ENCODE measurements around the gene ZNF581.

ZNF581 gene

GRCh38 chr19:55693336-55693974 is 50.0 kb downstream of the ZNF581 start:
- no peak for DNase-seq (ENCODE audit: low read depth in 2 of 2)

- no peak for DNase-seq (ENCODE audit: low read depth in 2 of 2)
Measured at GRCh38 chr19:55694241-55694655, 50.8 kb downstream of the ZNF581 start.

- DNase-seq (ENCODE audit: low read depth in 2 of 2), result no peak
Measured at GRCh38 chr19:55694656-55695491, 51.4 kb downstream of the ZNF581 start.

All from fibroblast of skin of left biceps (primary cell).